ENCODE data around the gene KCNN4. TPM values are rescaled to one million over a fixed set of nuclear protein-coding genes. Genes with fewer than 3 reads are reported as not detected.

KCNN4 gene
- total RNA-seq, 1 donor from 2014 or later = 1.6 TPM

GRCh38 chr19:43752287-43752875, 28.4 kb downstream of the KCNN4 start:
- Mint-ChIP-seq H3K4me1 (ENCODE audit: unreplicated experiment) (peaks cover 39% of the 10 kb centered on the region), H3K27me3 (no peaks in the 10 kb centered on the region), H3K4me3 (no peak overlapping the region), H3K36me3 (peaks cover 29% of the 10 kb centered on the region), H3K27ac (peak overlapping the region; percentile 90), H3K9me3 (no peaks in the 10 kb centered on the region)
- TF ChIP-seq, protein P1, sequence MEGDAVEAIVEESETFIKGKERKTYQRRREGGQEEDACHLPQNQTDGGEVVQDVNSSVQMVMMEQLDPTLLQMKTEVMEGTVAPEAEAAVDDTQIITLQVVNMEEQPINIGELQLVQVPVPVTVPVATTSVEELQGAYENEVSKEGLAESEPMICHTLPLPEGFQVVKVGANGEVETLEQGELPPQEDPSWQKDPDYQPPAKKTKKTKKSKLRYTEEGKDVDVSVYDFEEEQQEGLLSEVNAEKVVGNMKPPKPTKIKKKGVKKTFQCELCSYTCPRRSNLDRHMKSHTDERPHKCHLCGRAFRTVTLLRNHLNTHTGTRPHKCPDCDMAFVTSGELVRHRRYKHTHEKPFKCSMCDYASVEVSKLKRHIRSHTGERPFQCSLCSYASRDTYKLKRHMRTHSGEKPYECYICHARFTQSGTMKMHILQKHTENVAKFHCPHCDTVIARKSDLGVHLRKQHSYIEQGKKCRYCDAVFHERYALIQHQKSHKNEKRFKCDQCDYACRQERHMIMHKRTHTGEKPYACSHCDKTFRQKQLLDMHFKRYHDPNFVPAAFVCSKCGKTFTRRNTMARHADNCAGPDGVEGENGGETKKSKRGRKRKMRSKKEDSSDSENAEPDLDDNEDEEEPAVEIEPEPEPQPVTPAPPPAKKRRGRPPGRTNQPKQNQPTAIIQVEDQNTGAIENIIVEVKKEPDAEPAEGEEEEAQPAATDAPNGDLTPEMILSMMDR (conservative IDR thresholded peaks at IDR 0.05) = no peak
- DNase-seq (ENCODE audit: extremely low spot score, unreplicated experiment) = no peak

DNA sequence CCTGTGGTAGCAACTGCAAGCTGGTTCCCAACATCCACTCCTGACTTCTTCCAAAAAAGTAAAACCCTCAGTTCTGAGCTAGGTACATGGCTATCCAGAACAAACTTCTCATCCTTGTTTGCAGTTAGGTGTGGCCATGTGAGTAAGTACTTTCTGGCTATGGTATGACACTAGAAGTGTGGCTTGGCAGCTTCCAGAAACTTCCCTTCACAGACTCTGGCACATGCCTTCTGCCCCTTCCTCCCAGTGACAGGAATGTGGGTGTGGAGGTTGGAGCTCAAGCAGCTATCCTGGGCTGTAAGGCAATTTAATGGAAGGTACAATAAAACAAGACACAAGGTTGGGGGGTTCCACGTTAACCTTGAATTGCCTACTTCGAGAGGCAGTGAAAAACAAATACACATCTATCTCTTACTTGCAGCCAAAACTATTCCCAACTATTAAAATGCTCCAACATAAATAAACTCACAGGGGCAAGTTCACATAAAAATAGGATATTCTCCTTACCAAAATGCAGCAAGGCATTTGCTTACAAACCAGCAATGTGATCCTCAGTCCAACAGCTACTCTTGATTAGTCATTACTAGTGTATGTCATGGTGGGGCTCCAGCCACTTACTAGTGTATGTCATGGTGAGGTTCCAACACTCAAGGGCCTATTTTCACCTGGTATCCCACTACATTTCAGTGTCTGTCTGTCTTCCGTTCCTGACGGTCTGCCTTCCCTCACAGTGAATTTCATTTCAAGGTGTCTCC, 29.1 kb downstream of the KCNN4 start:
- H3K9me3 Mint-ChIP-seq = no peaks in the 10 kb centered on the region
- H3K4me3 Mint-ChIP-seq = no peak overlapping the region
- H3K4me1 Mint-ChIP-seq (ENCODE audit: unreplicated experiment) = peaks cover 38% of the 10 kb centered on the region
- peaks cover 29% of the 10 kb centered on the region for H3K36me3 Mint-ChIP-seq
- no peaks in the 10 kb centered on the region for H3K27me3 Mint-ChIP-seq
- H3K27ac Mint-ChIP-seq = peak overlapping the region; percentile 32
- no peak for DNase-seq (ENCODE audit: extremely low spot score, unreplicated experiment)
- TF ChIP-seq, protein P1 (conservative IDR thresholded peaks at IDR 0.05) = no peak

- no peak for DNase-seq (ENCODE audit: extremely low spot score, unreplicated experiment)
- Mint-ChIP-seq H3K4me3 (no peak overlapping the region), H3K4me1 (ENCODE audit: unreplicated experiment) (peaks cover 24% of the 10 kb centered on the region), H3K36me3 (peaks cover 36% of the 10 kb centered on the region), H3K27ac (no peak overlapping the region), H3K9me3 (no peaks in the 10 kb centered on the region), H3K27me3 (no peaks in the 10 kb centered on the region)
- TF ChIP-seq, protein P1 (conservative IDR thresholded peaks at IDR 0.05) = no peak
Measured at GRCh38 chr19:43749898-43750297, 30.9 kb downstream of the KCNN4 start.

GRCh38 chr19:43749152-43749551, 31.6 kb downstream of the KCNN4 start:
- Mint-ChIP-seq H3K27ac (no peak overlapping the region), H3K36me3 (peaks cover 39% of the 10 kb centered on the region), H3K4me1 (ENCODE audit: unreplicated experiment) (peaks cover 19% of the 10 kb centered on the region), H3K9me3 (no peaks in the 10 kb centered on the region), H3K4me3 (no peak overlapping the region), H3K27me3 (no peaks in the 10 kb centered on the region)
- TF ChIP-seq, protein P1 (conservative IDR thresholded peaks at IDR 0.05) = no peak
- DNase-seq (ENCODE audit: extremely low spot score, unreplicated experiment) = no peak

DNA sequence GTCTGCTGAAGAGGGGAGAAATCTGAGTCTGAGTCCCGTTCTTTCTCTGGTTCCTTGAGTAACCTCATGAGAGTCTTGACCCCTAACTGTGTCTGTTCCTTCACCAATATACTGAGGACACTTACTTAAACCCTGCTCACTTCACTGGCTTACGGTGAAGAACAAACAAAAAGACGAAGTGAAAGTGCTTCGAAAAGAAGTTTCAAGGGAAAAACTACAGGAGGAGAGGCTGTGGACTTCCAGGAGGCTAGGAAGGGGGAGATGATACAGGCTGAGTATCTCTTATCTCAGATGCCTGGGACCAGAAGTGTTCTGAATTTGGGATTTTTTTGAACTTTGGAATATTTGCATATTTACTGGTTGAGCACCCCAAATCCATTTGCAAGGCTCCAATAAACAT, 32.1 kb downstream of the KCNN4 start:
- Mint-ChIP-seq H3K27ac (no peak overlapping the region), H3K4me3 (no peak overlapping the region), H3K9me3 (no peaks in the 10 kb centered on the region), H3K36me3 (peaks cover 42% of the 10 kb centered on the region), H3K4me1 (ENCODE audit: unreplicated experiment) (peaks cover 16% of the 10 kb centered on the region), H3K27me3 (no peaks in the 10 kb centered on the region)
- TF ChIP-seq, protein P1 (conservative IDR thresholded peaks at IDR 0.05) = no peak
- DNase-seq (ENCODE audit: extremely low spot score, unreplicated experiment) = no peak
